AG04449 (cell line): ENCODE results near the gene KCNC3.

Source experiments
- CTCF ChIA-PET: fragments of 350-600 bp; formaldehyde crosslinking; extraction: SDS; loops from one replicate; lab custom pipeline; 2021; ENCODE audit warnings: antibody characterized with exemption; lab: Yijun Ruan, JAX
- POLR2A ChIA-PET: fragments of 400-600, 350-600 bp; formaldehyde crosslinking; extraction: SDS; loops from one replicate; lab custom pipeline; 2020; ENCODE audit warnings: antibody characterized with exemption, inconsistent platforms; lab: Yijun Ruan, JAX
- DNase-seq: peaks from one replicate; pipeline ENCODE4 v3.0.0-alpha.2; 2010; ENCODE audit warnings: low read depth, low spot score
- H3K4me3 ChIP-seq: 2 replicates; pipeline ENCODE4 v1.5.1; 2011; ENCODE audit warnings: low read depth, mild to moderate bottlenecking, control low read depth, low read length
- TF ChIP-seq, protein P1 (sequence below): IDR thresholded peaks from one replicate; pipeline ENCODE4 v1.5.1; 2011; ENCODE audit warnings: mild to moderate bottlenecking, moderate library complexity, low read length, control low read depth, inconsistent platforms; ENCODE audit not compliant: insufficient read depth; ENCODE audit errors: missing control alignments

KCNC3 gene

DNA sequence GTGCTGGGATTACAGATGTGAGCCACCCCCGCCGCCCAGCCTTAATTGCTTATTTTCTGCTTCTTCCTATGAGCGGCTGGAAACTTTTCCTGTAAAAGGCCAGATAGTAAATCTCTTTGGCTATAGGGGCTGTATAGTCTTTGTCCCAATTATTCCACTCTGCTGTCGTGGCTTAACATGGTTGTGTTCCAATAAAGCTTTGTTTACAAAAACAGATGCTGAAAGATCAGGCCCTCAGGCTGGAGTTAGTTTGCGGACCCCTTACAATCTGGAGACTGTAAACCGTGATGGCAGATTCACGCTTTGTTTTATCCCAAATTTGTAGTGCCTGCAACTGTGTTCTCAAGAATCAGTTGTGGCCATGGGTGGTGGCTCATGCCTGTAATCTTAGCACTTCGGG, 10.7 kb downstream of the KCNC3 start:
- POLR2A ChIA-PET, result no interaction called here
- H3K4me3 ChIP-seq, result no peak overlapping the region
- TF ChIP-seq, protein P1, sequence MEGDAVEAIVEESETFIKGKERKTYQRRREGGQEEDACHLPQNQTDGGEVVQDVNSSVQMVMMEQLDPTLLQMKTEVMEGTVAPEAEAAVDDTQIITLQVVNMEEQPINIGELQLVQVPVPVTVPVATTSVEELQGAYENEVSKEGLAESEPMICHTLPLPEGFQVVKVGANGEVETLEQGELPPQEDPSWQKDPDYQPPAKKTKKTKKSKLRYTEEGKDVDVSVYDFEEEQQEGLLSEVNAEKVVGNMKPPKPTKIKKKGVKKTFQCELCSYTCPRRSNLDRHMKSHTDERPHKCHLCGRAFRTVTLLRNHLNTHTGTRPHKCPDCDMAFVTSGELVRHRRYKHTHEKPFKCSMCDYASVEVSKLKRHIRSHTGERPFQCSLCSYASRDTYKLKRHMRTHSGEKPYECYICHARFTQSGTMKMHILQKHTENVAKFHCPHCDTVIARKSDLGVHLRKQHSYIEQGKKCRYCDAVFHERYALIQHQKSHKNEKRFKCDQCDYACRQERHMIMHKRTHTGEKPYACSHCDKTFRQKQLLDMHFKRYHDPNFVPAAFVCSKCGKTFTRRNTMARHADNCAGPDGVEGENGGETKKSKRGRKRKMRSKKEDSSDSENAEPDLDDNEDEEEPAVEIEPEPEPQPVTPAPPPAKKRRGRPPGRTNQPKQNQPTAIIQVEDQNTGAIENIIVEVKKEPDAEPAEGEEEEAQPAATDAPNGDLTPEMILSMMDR, result no peak
- CTCF ChIA-PET, result interaction anchor here (1.4 kb wide), 1 partner anchor 15 kb away, joined by 4 read pairs; no protein-coding TSS in a partner anchor
- no peak for DNase-seq

DNA sequence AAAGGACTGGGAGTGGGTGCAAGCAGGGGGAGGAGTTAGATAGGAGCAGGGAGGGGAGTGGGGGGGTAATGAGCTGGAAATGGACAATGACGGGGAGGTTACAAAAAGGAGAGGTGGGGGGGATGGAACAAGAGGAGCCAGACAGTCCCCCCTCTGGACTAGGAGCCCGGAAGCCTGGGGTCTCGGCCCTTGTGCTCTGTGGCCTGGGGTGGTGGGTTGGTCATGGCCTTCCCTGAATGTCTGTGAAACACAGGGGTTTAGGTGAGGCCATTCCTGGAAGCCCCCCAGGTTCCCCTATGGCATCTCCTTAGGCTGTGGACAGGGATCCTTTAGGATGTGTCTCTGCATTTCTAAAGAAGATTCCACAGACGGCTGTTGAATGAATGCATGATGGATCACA, 12.1 kb downstream of the KCNC3 start:
- POLR2A ChIA-PET, result no interaction called here
- CTCF ChIA-PET, result no interaction called here
- H3K4me3 ChIP-seq, result no peak overlapping the region

DNA sequence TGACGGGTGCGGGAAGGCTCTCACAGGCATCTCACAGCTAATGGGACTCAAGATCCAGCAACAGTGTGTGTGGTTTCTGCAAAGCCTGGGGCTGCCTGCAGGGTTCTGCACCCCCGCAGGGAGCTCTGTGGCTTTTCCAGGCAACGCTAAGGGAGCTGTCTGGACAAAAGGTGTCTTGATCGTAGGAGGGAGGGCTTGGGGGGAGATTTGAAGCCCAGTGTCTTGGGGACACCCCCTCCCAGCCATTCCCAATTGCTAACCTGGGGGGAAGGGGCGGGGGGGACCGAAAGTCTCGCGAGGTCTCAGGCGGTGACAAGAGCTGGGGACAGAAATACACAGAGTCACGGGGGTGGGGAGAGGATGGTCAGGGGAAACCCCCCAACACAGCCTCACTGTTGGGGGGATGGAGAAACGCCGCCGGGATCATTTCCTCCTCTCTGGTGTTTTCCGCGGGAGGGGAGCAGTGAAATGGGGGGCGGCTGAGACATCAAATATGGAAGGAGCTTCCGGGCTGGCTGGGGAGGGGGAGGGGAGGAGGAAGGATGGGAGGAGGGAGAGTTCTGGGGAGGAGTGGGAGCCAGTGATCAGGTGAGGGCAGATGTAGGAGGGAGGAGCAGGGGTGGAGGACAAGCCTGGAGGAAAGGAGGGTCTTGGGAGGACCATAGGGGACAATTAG, 13.3 kb downstream of the KCNC3 start:
- POLR2A ChIA-PET, result no interaction called here
- DNase-seq, result no peak
- TF ChIP-seq, protein P1, result no peak
- no peak overlapping the region for H3K4me3 ChIP-seq
- CTCF ChIA-PET, result interaction anchor here (1.5 kb wide), 1 partner anchor 13 kb away, joined by 3 read pairs; the partner anchor contains the start of gene KCNC3

More for the DNA sequence above, 12.1 kb downstream of the KCNC3 start:
- DNase-seq, result no peak
- TF ChIP-seq, protein P1, result no peak

GRCh38 chr19:50314724-50315708, 14.2 kb downstream of the KCNC3 start:
- TF ChIP-seq, protein P1, result no peak
- ChIA-PET CTCF (interaction anchor here (1.5 kb wide), 1 partner anchor 14 kb away, joined by 3 read pairs; the partner anchor contains the start of gene KCNC3), POLR2A (no interaction called here)
- no peak overlapping the region for H3K4me3 ChIP-seq
- DNase-seq, result no peak

GRCh38 chr19:50313812-50314536, 15.2 kb downstream of the KCNC3 start:
- no peak overlapping the region for H3K4me3 ChIP-seq
- TF ChIP-seq, protein P1, result no peak
- no peak for DNase-seq
- POLR2A ChIA-PET, result no interaction called here
- CTCF ChIA-PET, result no interaction called here
